Neural progenitor cell (in vitro differentiated cells): ENCODE results near the gene C3orf52.

Source experiments
- CTCF ChIP-seq: fragments of 200-600 bp; sonication (generic); IDR thresholded peaks from 2 replicates; pipeline ENCODE4 v1.5.1; 2017; ENCODE audit warnings: antibody characterized with exemption, mild to moderate bottlenecking
- EZH2 ChIP-seq: fragments of 200-600 bp; sonication (generic); IDR thresholded peaks from 2 replicates; pipeline ENCODE4 v1.6.1; 2017; ENCODE audit warnings: antibody characterized with exemption, mild to moderate bottlenecking, moderate library complexity
- EZH2phosphoT487 ChIP-seq: fragments of 200-600 bp; sonication (generic); IDR thresholded peaks from 2 replicates; pipeline ENCODE4 v1.6.1; 2017; ENCODE audit warnings: antibody characterized with exemption

- TF ChIP-seq CTCF (no peak), EZH2phosphoT487 (no peak), EZH2 (no peak)
Observed at GRCh38 chr3:112116748-112117186, 30.6 kb downstream of the C3orf52 start.
